ENCODE data around the gene SRGAP1. TPM values are rescaled to one million over a fixed set of nuclear protein-coding genes. Genes with fewer than 3 reads are reported as not detected.

Gene SRGAP1
- polyA plus RNA-seq, 1 donor (not counting 4 experiments of a cell fraction or from before 2014, with no cell fraction given): 4.5 TPM

- peaks cover 5% of the 10 kb centered on the region for H3K4me1 ChIP-seq (ENCODE audit: control insufficient read depth, extremely low read depth, insufficient read depth, low read length)
- H3K79me2 ChIP-seq (ENCODE audit: control insufficient read depth, insufficient read depth, low read length): no peaks in the 10 kb centered on the region
- no peaks in the 10 kb centered on the region for H3K9me1 ChIP-seq (ENCODE audit: control insufficient read depth, extremely low read depth, insufficient read depth, low read length)
- H3K9me3 ChIP-seq (ENCODE audit: control insufficient read depth, low read depth, low read length): no peaks in the 10 kb centered on the region
- TF ChIP-seq EZH2 (IDR thresholded peaks at IDR 0.05; ENCODE audit: low read length) (no peak), CTCF (optimal IDR thresholded peaks at IDR 0.05 in 1 of 3, IDR thresholded peaks at IDR 0.05 in 1 of 3, conservative IDR thresholded peaks at IDR 0.05 in 1 of 3; ENCODE audit: extremely low read depth in 1 of 3, insufficient read depth in 2 of 3, low read length in 3 of 3) (no peak)
- no peak overlapping the region for H3K27ac ChIP-seq (ENCODE audit: control insufficient read depth, insufficient read depth, low read length)
- no peaks in the 10 kb centered on the region for H3K27me3 ChIP-seq (ENCODE audit: control insufficient read depth, extremely low read depth, insufficient read depth, low read length)
- dilution Hi-C loops (cut with MboI; ENCODE audit: extremely low pct_ligation_motif_present, low sequenced_read_pairs): no loop called here
- DNase-seq (ENCODE audit: low read depth, low spot score) (no peak), FAIRE-seq (no peak)
- H3K4me2 ChIP-seq (ENCODE audit: control insufficient read depth, extremely low read depth, insufficient read depth, low read depth, low read length): no peak overlapping the region
- no peak overlapping the region for H3K9ac ChIP-seq (ENCODE audit: control insufficient read depth, extremely low read depth, insufficient read depth, low read length)
- no peak overlapping the region for H3K4me3 ChIP-seq (ENCODE audit: control insufficient read depth in 2 of 3, extremely low read depth in 1 of 3, insufficient read depth in 2 of 3, low read depth in 1 of 3, low read length in 3 of 3)
- no peak overlapping the region for H2AFZ ChIP-seq (ENCODE audit: control insufficient read depth, low read length)
- H3K36me3 ChIP-seq (ENCODE audit: control insufficient read depth in 2 of 2, extremely low read depth in 1 of 2, insufficient read depth in 2 of 2, low read length in 2 of 2): peaks cover 0 to 12% of the 10 kb centered on the region in 2 experiments
- H4K20me1 ChIP-seq (ENCODE audit: control insufficient read depth, extremely low read depth, insufficient read depth, low read length): no peaks in the 10 kb centered on the region
These were observed 191.9 kb downstream of the SRGAP1 start for GRCh38 chr12:64036414-64036813.

GRCh38 chr12:64039281-64039871 is 194.9 kb downstream of the SRGAP1 start:
- Histone ChIP-seq H4K20me1 (ENCODE audit: control insufficient read depth, extremely low read depth, insufficient read depth, low read length) (no peaks in the 10 kb centered on the region), H3K9me3 (ENCODE audit: control insufficient read depth, low read depth, low read length) (no peaks in the 10 kb centered on the region), H3K9ac (ENCODE audit: control insufficient read depth, extremely low read depth, insufficient read depth, low read length) (no peak overlapping the region), H3K27ac (ENCODE audit: control insufficient read depth, insufficient read depth, low read length) (no peak overlapping the region), H3K4me3 (ENCODE audit: control insufficient read depth in 2 of 3, extremely low read depth in 1 of 3, insufficient read depth in 2 of 3, low read depth in 1 of 3, low read length in 3 of 3) (no peak overlapping the region), H3K4me1 (ENCODE audit: control insufficient read depth, extremely low read depth, insufficient read depth, low read length) (peaks cover 5% of the 10 kb centered on the region), H2AFZ (ENCODE audit: control insufficient read depth, low read length) (peak overlapping the region; percentile 24), H3K9me1 (ENCODE audit: control insufficient read depth, extremely low read depth, insufficient read depth, low read length) (no peaks in the 10 kb centered on the region), H3K4me2 (ENCODE audit: control insufficient read depth, extremely low read depth, insufficient read depth, low read depth, low read length) (peak overlapping the region; percentile 24), H3K36me3 (ENCODE audit: control insufficient read depth in 2 of 2, extremely low read depth in 1 of 2, insufficient read depth in 2 of 2, low read length in 2 of 2) (peaks cover 0 to 8% of the 10 kb centered on the region in 2 experiments), H3K79me2 (ENCODE audit: control insufficient read depth, insufficient read depth, low read length) (no peaks in the 10 kb centered on the region), H3K27me3 (ENCODE audit: control insufficient read depth, extremely low read depth, insufficient read depth, low read length) (no peaks in the 10 kb centered on the region)
- DNase-seq (ENCODE audit: low read depth, low spot score): no peak
- dilution Hi-C loops (cut with MboI; ENCODE audit: extremely low pct_ligation_motif_present, low sequenced_read_pairs): no loop called here
- peak; percentile 48 for FAIRE-seq
- TF ChIP-seq EZH2 (IDR thresholded peaks at IDR 0.05; ENCODE audit: low read length) (no peak), CTCF (optimal IDR thresholded peaks at IDR 0.05 in 1 of 3, IDR thresholded peaks at IDR 0.05 in 1 of 3, conservative IDR thresholded peaks at IDR 0.05 in 1 of 3; ENCODE audit: extremely low read depth in 1 of 3, insufficient read depth in 2 of 3, low read length in 3 of 3) (no peak)
